Measurements from ENCODE around the gene ARRDC1. TPM values are rescaled to one million over a fixed set of nuclear protein-coding genes. Genes with fewer than 3 reads are reported as not detected.
"Not testable (repeated sequence)": the region's sequence is repeated elsewhere in the genome, so short reads cannot be mapped to it uniquely, and the experiment has no call there.

The ARRDC1 gene
- polyA plus RNA-seq, 1 of the 3 experiments (the other 2 are of a cell fraction), result 49.7 TPM

DNA sequence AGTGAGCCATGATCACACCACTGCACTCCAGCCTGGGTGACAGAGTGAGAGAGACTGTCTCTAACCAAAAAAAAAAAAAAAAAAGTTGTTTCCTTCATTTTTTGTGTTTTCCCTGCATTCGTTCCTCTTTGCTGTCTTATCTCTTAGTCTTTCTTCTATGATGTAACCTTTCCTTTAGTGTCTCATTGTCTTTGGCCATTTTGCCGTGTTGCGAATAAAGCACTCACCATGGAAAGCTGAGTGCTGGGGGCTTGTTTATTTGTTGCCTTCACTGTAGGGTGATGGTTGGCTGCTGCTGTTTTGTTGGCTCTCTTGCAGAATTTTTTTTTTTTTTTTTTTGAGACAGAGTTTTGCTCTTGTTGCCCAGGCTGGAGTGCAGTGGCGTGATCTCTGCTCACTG lies 21.0 kb downstream of the ARRDC1 start (continued):
- TF ChIP-seq, protein P1, sequence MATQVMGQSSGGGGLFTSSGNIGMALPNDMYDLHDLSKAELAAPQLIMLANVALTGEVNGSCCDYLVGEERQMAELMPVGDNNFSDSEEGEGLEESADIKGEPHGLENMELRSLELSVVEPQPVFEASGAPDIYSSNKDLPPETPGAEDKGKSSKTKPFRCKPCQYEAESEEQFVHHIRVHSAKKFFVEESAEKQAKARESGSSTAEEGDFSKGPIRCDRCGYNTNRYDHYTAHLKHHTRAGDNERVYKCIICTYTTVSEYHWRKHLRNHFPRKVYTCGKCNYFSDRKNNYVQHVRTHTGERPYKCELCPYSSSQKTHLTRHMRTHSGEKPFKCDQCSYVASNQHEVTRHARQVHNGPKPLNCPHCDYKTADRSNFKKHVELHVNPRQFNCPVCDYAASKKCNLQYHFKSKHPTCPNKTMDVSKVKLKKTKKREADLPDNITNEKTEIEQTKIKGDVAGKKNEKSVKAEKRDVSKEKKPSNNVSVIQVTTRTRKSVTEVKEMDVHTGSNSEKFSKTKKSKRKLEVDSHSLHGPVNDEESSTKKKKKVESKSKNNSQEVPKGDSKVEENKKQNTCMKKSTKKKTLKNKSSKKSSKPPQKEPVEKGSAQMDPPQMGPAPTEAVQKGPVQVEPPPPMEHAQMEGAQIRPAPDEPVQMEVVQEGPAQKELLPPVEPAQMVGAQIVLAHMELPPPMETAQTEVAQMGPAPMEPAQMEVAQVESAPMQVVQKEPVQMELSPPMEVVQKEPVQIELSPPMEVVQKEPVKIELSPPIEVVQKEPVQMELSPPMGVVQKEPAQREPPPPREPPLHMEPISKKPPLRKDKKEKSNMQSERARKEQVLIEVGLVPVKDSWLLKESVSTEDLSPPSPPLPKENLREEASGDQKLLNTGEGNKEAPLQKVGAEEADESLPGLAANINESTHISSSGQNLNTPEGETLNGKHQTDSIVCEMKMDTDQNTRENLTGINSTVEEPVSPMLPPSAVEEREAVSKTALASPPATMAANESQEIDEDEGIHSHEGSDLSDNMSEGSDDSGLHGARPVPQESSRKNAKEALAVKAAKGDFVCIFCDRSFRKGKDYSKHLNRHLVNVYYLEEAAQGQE (IDR thresholded peaks at IDR 0.05; ENCODE audit: low read depth, low read length), result no peak
- TF ChIP-seq RAD21 (IDR thresholded peaks at IDR 0.05; ENCODE audit: low read length), result no peak
- TF ChIP-seq, protein P2, sequence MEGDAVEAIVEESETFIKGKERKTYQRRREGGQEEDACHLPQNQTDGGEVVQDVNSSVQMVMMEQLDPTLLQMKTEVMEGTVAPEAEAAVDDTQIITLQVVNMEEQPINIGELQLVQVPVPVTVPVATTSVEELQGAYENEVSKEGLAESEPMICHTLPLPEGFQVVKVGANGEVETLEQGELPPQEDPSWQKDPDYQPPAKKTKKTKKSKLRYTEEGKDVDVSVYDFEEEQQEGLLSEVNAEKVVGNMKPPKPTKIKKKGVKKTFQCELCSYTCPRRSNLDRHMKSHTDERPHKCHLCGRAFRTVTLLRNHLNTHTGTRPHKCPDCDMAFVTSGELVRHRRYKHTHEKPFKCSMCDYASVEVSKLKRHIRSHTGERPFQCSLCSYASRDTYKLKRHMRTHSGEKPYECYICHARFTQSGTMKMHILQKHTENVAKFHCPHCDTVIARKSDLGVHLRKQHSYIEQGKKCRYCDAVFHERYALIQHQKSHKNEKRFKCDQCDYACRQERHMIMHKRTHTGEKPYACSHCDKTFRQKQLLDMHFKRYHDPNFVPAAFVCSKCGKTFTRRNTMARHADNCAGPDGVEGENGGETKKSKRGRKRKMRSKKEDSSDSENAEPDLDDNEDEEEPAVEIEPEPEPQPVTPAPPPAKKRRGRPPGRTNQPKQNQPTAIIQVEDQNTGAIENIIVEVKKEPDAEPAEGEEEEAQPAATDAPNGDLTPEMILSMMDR (IDR thresholded peaks at IDR 0.05), result no peak
- TF ChIP-seq NFIC (IDR thresholded peaks at IDR 0.05; ENCODE audit: borderline replicate concordance), result no peak
- no peak for TF ChIP-seq FOXJ3 (CRISPR knock-in tag; IDR thresholded peaks at IDR 0.05)
- TF ChIP-seq ELF1 (IDR thresholded peaks at IDR 0.05), result no peak

GRCh38 chr9:137627406-137627805 lies 21.9 kb downstream of the ARRDC1 start:
- H3K27me3 ChIP-seq (ENCODE audit: insufficient read depth); H3F3A ChIP-seq (replicated peaks; ENCODE audit: insufficient read depth); H3K27ac ChIP-seq (ENCODE audit: low read depth in 2 of 2, low read length in 1 of 2); H3K4me2 ChIP-seq; POLR2A ChIA-PET; H2AFZ ChIP-seq (ENCODE audit: low read depth); H3K9me3 ChIP-seq; H3K9ac ChIP-seq; H3K4me1 ChIP-seq (ENCODE audit: control insufficient read depth in 1 of 2, insufficient read depth in 2 of 2, low read depth in 1 of 2, low read length in 1 of 2); DNase-seq; H3K4me3 ChIP-seq (ENCODE audit: low read depth in 2 of 2, low read length in 1 of 2); H3K9me2 ChIP-seq: not testable (repeated sequence)
- WGBS (ENCODE audit: low lambda C conversion rate), result 97% methylated on average over 14 of the region's 14 CpGs
- Histone ChIP-seq H3K79me2 (ENCODE audit: insufficient read depth) (peaks cover 100% of the 10 kb centered on the region), H3K36me3 (replicated peaks in 1 of 2; ENCODE audit: control insufficient read depth in 1 of 2, insufficient read depth in 2 of 2, low read length in 1 of 2) (peaks cover 0 to 13% of the 10 kb centered on the region in 2 experiments), H4K20me1 (ENCODE audit: insufficient read depth) (peaks cover 94% of the 10 kb centered on the region)
- CTCF ChIA-PET, result interaction anchor here (1.1 kb wide), 1 partner anchor 118 kb away, joined by 3 read pairs; no protein-coding TSS in a partner anchor

DNA sequence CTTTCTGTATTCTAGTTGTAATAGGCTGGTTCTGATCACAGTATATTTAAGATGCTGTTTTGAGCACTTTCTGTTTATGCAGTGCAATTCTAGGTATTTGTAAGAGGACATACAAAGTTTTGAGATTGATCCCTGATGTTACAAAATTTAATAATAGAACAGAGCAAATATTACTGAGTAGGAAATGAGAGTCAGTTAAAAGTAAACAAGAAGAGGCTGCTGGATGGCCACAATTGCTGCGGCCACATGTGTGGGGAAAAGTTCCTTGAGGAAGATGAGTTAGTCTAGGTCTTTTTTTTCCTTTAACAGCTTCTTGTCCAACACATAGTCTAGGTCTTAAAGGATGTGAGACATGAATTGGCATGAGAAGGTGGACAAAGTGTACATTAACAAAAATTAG lies 24.6 kb downstream of the ARRDC1 start:
- 0 out of 4 replicates have a peak overlapping the region, but pooled peaks of 1 of the 2 experiments have one; percentile 14 for H3K27ac ChIP-seq (ENCODE audit: low read depth in 2 of 2, low read length in 1 of 2)
- TF ChIP-seq EP300 (IDR thresholded peaks at IDR 0.05; ENCODE audit: borderline replicate concordance in 1 of 2, low read depth in 1 of 2, low read length in 1 of 2) (no peak), CHD2 (IDR thresholded peaks at IDR 0.05; ENCODE audit: low read length, partially characterized antibody) (no peak), PBX3 (IDR thresholded peaks at IDR 0.05) (no peak), JUND (IDR thresholded peaks at IDR 0.05) (no peak), NRF1 (IDR thresholded peaks at IDR 0.05; ENCODE audit: low read depth, low read length) (no peak), RFX5 (IDR thresholded peaks at IDR 0.05; ENCODE audit: low read length) (no peak), GATA2 (CRISPR knock-in tag; IDR thresholded peaks at IDR 0.05) (no peak), EZH2phosphoT487 (IDR thresholded peaks at IDR 0.05; ENCODE audit: borderline replicate concordance, low read depth) (no peak), MXI1 (IDR thresholded peaks at IDR 0.05; ENCODE audit: low read depth, low read length) (no peak), GABPA (IDR thresholded peaks at IDR 0.05; ENCODE audit: low read depth) (no peak), MEF2A (IDR thresholded peaks at IDR 0.05; ENCODE audit: borderline replicate concordance, low read depth) (no peak), SIN3A (IDR thresholded peaks at IDR 0.05; ENCODE audit: borderline replicate concordance, low read depth, low read length) (no peak), FOXJ3 (CRISPR knock-in tag; IDR thresholded peaks at IDR 0.05) (no peak), RCOR1 (IDR thresholded peaks at IDR 0.05; ENCODE audit: low read length) (no peak), NFIC (IDR thresholded peaks at IDR 0.05; ENCODE audit: borderline replicate concordance) (no peak), FOSL2 (IDR thresholded peaks at IDR 0.05; ENCODE audit: borderline replicate concordance, low read depth) (no peak), MAX (IDR thresholded peaks at IDR 0.05; ENCODE audit: low read depth) (no peak)

More for the DNA sequence above, 24.6 kb downstream of the ARRDC1 start:
- ChIA-PET POLR2A (no interaction called here), CTCF (interaction anchor here (0.8 kb wide), 1 partner anchor 9 kb away, joined by 3 read pairs; no protein-coding TSS in a partner anchor)
- DNase-seq, result no peak
- H4K20me1 ChIP-seq (ENCODE audit: insufficient read depth), result peaks cover 88% of the 10 kb centered on the region
- H3K9ac ChIP-seq, result no peak overlapping the region
- no peak overlapping the region for H3K4me3 ChIP-seq (ENCODE audit: low read depth in 2 of 2, low read length in 1 of 2)
- H3K9me2 ChIP-seq, result no peaks in the 10 kb centered on the region
- H3K27me3 ChIP-seq (ENCODE audit: insufficient read depth), result no peaks in the 10 kb centered on the region
- H3K79me2 ChIP-seq (ENCODE audit: insufficient read depth), result peaks cover 100% of the 10 kb centered on the region
- 93% methylated on average over 1 of the region's 1 CpG for WGBS (ENCODE audit: low lambda C conversion rate)
- no peak overlapping the region for H3K4me2 ChIP-seq
- no peaks in the 10 kb centered on the region for H3K9me3 ChIP-seq
- no peak overlapping the region for H2AFZ ChIP-seq (ENCODE audit: low read depth)
- no peaks in the 10 kb centered on the region for H3K36me3 ChIP-seq (replicated peaks in 1 of 2; ENCODE audit: control insufficient read depth in 1 of 2, insufficient read depth in 2 of 2, low read length in 1 of 2)
- H3F3A ChIP-seq (replicated peaks; ENCODE audit: insufficient read depth), result peaks cover 3% of the 10 kb centered on the region
- H3K4me1 ChIP-seq (ENCODE audit: control insufficient read depth in 1 of 2, insufficient read depth in 2 of 2, low read depth in 1 of 2, low read length in 1 of 2), result peaks cover 0 to 7% of the 10 kb centered on the region in 2 experiments; a peak in 2 of 4 replicates
